PFSK-1 (cell line): ENCODE measurements around the gene CLK4. TPM values are rescaled to one million over a fixed set of nuclear protein-coding genes. Genes with fewer than 3 reads are reported as not detected.

Experiments used
- FOXP2 ChIP-seq: optimal IDR thresholded peaks from 2 replicates; pipeline ENCODE3; 2011; ENCODE audit warnings: borderline replicate concordance, control low read depth, inconsistent platforms; ENCODE audit not compliant: insufficient read depth; ENCODE audit errors: extremely low read length, extremely low read depth
- POLR2AphosphoS5 ChIP-seq: IDR thresholded peaks from 2 replicates; pipeline ENCODE4 v1.6.1; 2012; ENCODE audit warnings: low read depth, mild to moderate bottlenecking, control low read depth, low read length, moderate library complexity
- REST ChIP-seq, 2 experiments: IDR thresholded peaks; 2 replicates each; pipeline versions ENCODE4 v1.6.1 to v1.8.0; 2011 to 2012; ENCODE audit warnings: low read depth in 2 of 2, low read length in 2 of 2, control low read depth in 1 of 2, inconsistent platforms in 1 of 2, mild to moderate bottlenecking in 1 of 2, moderate library complexity in 1 of 2; ENCODE audit not compliant: insufficient read depth in 1 of 2
- SIN3A ChIP-seq: IDR thresholded peaks from 2 replicates; pipeline ENCODE4 v1.6.1; 2012; ENCODE audit warnings: mild to moderate bottlenecking, low read length, moderate library complexity, borderline replicate concordance; ENCODE audit not compliant: insufficient read depth
- TAF1 ChIP-seq: IDR thresholded peaks from 2 replicates; pipeline ENCODE4 v1.6.1; 2012; ENCODE audit warnings: low read length, control low read depth, borderline replicate concordance; ENCODE audit not compliant: insufficient read depth
- polyA plus RNA-seq: library from polyadenylated mRNA; unstranded; fragments of >200 nt; gene quantifications from one replicate; pipeline ENCODE4 v1.2.1, GENCODE V29; 2012; ENCODE audit warnings: low read depth, missing spikeins; ENCODE audit not compliant: insufficient read length

The CLK4 gene
- polyA plus RNA-seq = 9.1 TPM

GRCh38 chr5:178626484-178627258 is at the start of gene CLK4:
CLK4 (minus strand) TSS chr5:178627050; CDS start chr5:178623416, 3,634 bp downstream.
- peak; percentile 63; the same call in 1 of the 2 replicates for TF ChIP-seq POLR2AphosphoS5
- no peak; a peak in 1 of 4 replicates for TF ChIP-seq REST (IDR thresholded peaks at IDR 0.05; ENCODE audit: insufficient read depth in 1 of 2, low read depth in 2 of 2, low read length in 2 of 2)
- TF ChIP-seq SIN3A = no peak
- TF ChIP-seq FOXP2 = peak; percentile 61
- no peak for TF ChIP-seq TAF1

- TF ChIP-seq FOXP2 = no peak
- no peak for TF ChIP-seq POLR2AphosphoS5
- TF ChIP-seq SIN3A = no peak
- TF ChIP-seq REST (IDR thresholded peaks at IDR 0.05; ENCODE audit: insufficient read depth in 1 of 2, low read depth in 2 of 2, low read length in 2 of 2) = no peak
Observed at GRCh38 chr5:178675922-178676321, 49.1 kb upstream of the CLK4 start.

GRCh38 chr5:178674334-178674733 is 47.5 kb upstream of the CLK4 start:
- TF ChIP-seq SIN3A (no peak), POLR2AphosphoS5 (no peak), REST (IDR thresholded peaks at IDR 0.05; ENCODE audit: insufficient read depth in 1 of 2, low read depth in 2 of 2, low read length in 2 of 2) (no peak), TAF1 (no peak), FOXP2 (no peak)

- TF ChIP-seq SIN3A (no peak), FOXP2 (no peak), REST (IDR thresholded peaks at IDR 0.05; ENCODE audit: insufficient read depth in 1 of 2, low read depth in 2 of 2, low read length in 2 of 2) (no peak), POLR2AphosphoS5 (no peak), TAF1 (no peak)
Observed at GRCh38 chr5:178673801-178674295, 47.0 kb upstream of the CLK4 start.
